Measurements from ENCODE around the gene ANKRD22. TPM values are rescaled to one million over a fixed set of nuclear protein-coding genes. Genes with fewer than 3 reads are reported as not detected.

ANKRD22 gene
- total and polyA plus RNA-seq, 2 of the 8 experiments (the other 6 are each of a cell fraction or from before 2014, with no cell fraction given), result 0.68 TPM; not detected in 1

DNA sequence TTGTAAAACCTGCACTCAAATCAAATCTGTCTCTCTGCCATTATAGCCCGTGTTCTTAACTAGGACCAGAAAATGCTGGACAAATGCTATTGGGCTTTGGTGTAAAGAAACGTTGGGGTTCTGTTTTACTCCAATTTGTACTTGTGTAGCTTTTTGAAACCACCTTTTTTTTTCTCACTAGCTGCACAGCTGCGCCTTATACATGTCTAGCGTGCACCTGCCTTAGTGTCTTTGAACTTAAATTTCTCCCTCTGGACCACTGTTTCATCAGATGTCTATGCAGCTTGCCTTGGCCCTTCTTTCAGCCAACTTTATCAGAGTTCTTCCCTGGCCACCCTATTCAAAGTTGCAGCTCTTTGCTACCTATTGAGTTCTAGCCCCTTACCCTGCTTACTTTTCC lies 42.0 kb downstream of the ANKRD22 start:
- Histone ChIP-seq H3K79me1 (ENCODE audit: low read depth, low read length) (no peaks in the 10 kb centered on the region), H3K4me2 (ENCODE audit: insufficient read depth in 1 of 2, low read depth in 2 of 2, low read length in 2 of 2) (no peak overlapping the region), H4K91ac (replicated peaks; ENCODE audit: insufficient read length, low read length) (no peak overlapping the region), H3K18ac (ENCODE audit: extremely low read depth, low read length) (no peak overlapping the region), H3K23me2 (ENCODE audit: low read depth, low read length) (no peaks in the 10 kb centered on the region), H2BK20ac (ENCODE audit: low read length) (no peak overlapping the region), H2BK120ac (replicated peaks; ENCODE audit: low read depth, low read length) (no peak overlapping the region), H3K4me3 (ENCODE audit: extremely low read depth in 1 of 4, insufficient read depth in 2 of 4, low read depth in 3 of 4, low read length in 4 of 4) (no peak overlapping the region), H2AFZ (ENCODE audit: low read length) (no peak overlapping the region), H3K4ac (replicated peaks; ENCODE audit: insufficient read length, low read depth, low read length) (no peak overlapping the region), H2BK15ac (ENCODE audit: low read length) (no peak overlapping the region), H3K27ac (ENCODE audit: low read depth, low read length) (no peak overlapping the region), H3K9me3 (ENCODE audit: insufficient read depth in 2 of 2, low read depth in 1 of 2, low read length in 1 of 2) (no peaks in the 10 kb centered on the region), H3K9ac (replicated peaks in 1 of 4; ENCODE audit: extremely low read depth in 1 of 4, low read depth in 3 of 4, low read length in 3 of 4) (no peak overlapping the region), H4K20me1 (replicated peaks in 1 of 2; ENCODE audit: control insufficient read depth in 1 of 2, insufficient read depth in 2 of 2, low read length in 2 of 2) (no peaks in the 10 kb centered on the region), H3K4me1 (replicated peaks in 1 of 4; ENCODE audit: control insufficient read depth in 3 of 4, insufficient read depth in 4 of 4, low read length in 3 of 4) (no peaks in the 10 kb centered on the region), H3K14ac (ENCODE audit: insufficient read length) (no peak overlapping the region), H3K79me2 (ENCODE audit: control insufficient read depth in 1 of 2, insufficient read depth in 2 of 2, low read length in 2 of 2) (no peaks in the 10 kb centered on the region), H3K36me3 (ENCODE audit: control insufficient read depth in 2 of 4, insufficient read depth in 4 of 4, low read length in 3 of 4) (no peaks in the 10 kb centered on the region), H2BK12ac (ENCODE audit: low read depth, low read length) (no peak overlapping the region), H2AK5ac (ENCODE audit: low read depth, low read length) (no peak overlapping the region), H4K5ac (ENCODE audit: insufficient read length, low read depth, low read length) (no peak overlapping the region), H3K23ac (ENCODE audit: insufficient read length) (no peak overlapping the region), H3K27me3 (replicated peaks in 1 of 4; ENCODE audit: control insufficient read depth in 3 of 4, extremely low read depth in 1 of 4, insufficient read depth in 3 of 4, low read length in 3 of 4) (no peaks in the 10 kb centered on the region), H2BK5ac (ENCODE audit: low read depth, low read length) (no peak overlapping the region), H4K8ac (ENCODE audit: extremely low read depth, insufficient read depth, low read length) (no peak overlapping the region), H3K56ac (replicated peaks; ENCODE audit: insufficient read length, low read depth, low read length) (no peak overlapping the region)
- WGBS, 2 experiments (ENCODE audit: extremely low coverage in 1 of 2, insufficient coverage in 1 of 2, insufficient read length in 1 of 2, insufficient replicate concordance in 2 of 2, low coverage in 1 of 2, low lambda C conversion rate in 2 of 2, missing lambda C conversion rate in 1 of 2), result 87% methylated on average over 4 of the region's 4 CpGs; no CpG with 5 or more reads in 1 of the 2 experiments
- DNase-seq (ENCODE audit: low read depth in 1 of 2, low spot score in 2 of 2), result no peak
- ChIA-PET CTCF (ENCODE audit: partially characterized antibody) (interaction anchor here (0.9 to 5.4 kb wide), 22 partner anchors 8 to 398 kb away, joined by 3 to 57 read pairs (median 5); partner anchors contain the start of genes CH25H, LIPM and RNLS), POLR2A (ENCODE audit: partially characterized antibody) (no interaction called here)
- no peak for TF ChIP-seq POLR2AphosphoS5 (IDR thresholded peaks at IDR 0.05; ENCODE audit: low read depth, low read length)
- no peak for TF ChIP-seq HDAC2 (IDR thresholded peaks at IDR 0.05; ENCODE audit: borderline replicate concordance in 1 of 2, low read depth in 2 of 2, low read length in 2 of 2)
- no peak for TF ChIP-seq POU5F1 (IDR thresholded peaks at IDR 0.05; ENCODE audit: low read depth, low read length)
- no peak for TF ChIP-seq TEAD4 (IDR thresholded peaks at IDR 0.05; ENCODE audit: low read depth, low read length)
- no peak for TF ChIP-seq CEBPB (IDR thresholded peaks at IDR 0.05; ENCODE audit: low read depth, low read length)
- TF ChIP-seq NRF1 (IDR thresholded peaks at IDR 0.05; ENCODE audit: low read depth, low read length), result no peak
- no peak for TF ChIP-seq MAFK (IDR thresholded peaks at IDR 0.05; ENCODE audit: low read depth, low read length)
- TF ChIP-seq TAF7 (optimal IDR thresholded peaks at IDR 0.05; ENCODE audit: borderline replicate concordance, low read depth, low read length), result no peak
- TF ChIP-seq KDM4A (IDR thresholded peaks at IDR 0.05; ENCODE audit: low read depth, low read length, severe bottlenecking), result no peak
- FAIRE-seq, result no peak
